COLO668 (cell line): ENCODE measurements around the gene TIMM21.

Source experiments
- DNase-seq: peaks from one replicate; lab custom pipeline; 2025; ENCODE audit not compliant: unreplicated experiment; lab: John Stamatoyannopoulos, UW

Gene TIMM21

DNA sequence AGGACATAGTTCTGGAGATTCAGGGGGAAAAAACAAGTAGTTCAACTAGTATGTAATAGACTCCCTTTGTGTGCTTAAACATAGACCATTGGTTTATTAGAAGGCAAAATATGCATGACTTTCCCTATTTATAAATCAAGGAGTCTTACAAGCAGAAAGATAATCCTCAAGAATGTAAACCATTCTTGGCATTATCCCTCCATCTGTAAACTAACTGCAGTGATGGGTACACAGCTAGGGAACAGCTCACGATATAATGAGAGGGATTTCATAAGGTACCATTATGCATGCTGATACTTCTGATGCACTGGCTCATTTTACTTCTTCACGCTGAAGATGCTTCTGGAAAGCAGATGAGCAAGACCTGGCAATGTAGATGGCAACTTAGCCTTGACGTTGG, 1.6 kb upstream of the TIMM21 start:
- no peak for DNase-seq

DNA sequence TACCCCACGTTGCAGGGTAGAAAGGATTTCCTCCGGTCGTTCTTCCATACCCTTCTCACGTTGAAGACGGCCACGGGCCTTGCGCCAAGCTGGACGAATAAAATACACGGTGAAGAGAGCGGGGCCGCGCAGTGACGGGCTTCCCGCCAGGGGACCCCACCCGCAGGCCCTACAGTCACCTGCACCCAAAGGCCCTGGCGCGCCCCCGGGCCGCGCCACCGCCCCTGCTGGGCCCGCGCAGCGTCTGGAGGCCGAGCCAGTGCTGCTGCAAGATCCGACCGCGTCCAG, 888 bp upstream of the TIMM21 start:
- no peak for DNase-seq

DNA sequence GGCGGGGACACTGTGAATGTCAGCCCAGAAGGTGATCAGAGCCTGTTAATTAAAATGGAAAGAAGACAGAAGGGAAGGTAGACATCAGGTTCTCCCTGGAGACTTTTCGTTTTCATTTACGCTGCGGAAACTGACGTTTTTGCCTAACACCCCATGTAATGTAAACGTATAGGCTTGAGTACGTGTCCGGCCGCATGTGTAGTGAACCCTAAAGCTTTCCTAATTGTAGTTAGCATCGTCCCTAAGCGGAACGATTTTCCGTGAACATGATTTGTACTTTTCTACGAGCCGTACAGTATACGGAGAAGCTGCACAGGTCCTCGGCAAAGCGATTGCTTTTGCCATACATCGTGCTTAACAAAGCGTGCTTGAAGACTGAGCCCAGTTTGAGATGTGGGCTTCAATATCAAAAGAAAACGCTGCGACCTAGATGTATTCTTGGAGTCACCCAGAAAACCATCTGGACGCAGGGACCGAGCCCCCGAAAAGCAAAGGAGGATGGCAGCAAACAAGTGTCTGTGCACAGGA, 284 bp downstream of the TIMM21 start:
- no peak for DNase-seq

DNA sequence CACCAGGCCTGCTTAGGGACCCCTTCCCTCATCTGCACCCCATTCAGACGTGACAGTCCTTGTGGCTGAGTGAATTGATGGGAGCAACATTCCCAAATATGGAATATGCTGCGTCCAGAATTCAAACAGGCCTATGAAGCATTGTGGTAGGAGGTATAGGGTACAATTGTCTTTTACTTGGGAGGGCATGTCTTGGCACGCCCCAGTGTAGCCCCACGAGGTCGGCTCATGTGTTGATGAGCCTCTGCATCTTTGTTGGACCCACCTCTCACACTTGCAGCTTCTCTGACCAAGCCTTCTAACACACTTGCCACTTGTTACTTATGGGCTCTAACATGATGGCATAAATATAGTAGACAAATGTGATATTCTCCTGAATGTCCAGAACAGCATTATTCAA, 1.6 kb downstream of the TIMM21 start:
- peak; percentile 20 for DNase-seq

DNA sequence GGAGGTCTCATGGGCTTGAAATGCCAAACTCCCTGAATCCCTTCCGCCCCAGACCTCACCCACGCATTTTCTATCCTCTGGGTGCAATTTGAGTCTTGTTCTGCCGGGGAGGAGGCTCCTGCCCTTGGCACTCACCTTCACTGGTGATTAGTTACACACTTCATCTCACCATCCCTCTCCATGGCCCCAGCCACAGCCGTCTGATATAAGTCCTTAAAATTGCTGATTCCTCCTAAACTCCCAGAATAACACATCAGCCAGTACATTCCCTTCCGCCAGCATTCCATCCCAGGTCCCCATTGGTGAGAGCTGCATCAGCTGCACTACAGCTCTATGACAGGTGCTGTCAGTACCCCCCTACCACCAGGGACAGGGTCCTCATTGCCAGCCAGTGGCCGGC, 3.9 kb downstream of the TIMM21 start:
- no peak for DNase-seq

DNA sequence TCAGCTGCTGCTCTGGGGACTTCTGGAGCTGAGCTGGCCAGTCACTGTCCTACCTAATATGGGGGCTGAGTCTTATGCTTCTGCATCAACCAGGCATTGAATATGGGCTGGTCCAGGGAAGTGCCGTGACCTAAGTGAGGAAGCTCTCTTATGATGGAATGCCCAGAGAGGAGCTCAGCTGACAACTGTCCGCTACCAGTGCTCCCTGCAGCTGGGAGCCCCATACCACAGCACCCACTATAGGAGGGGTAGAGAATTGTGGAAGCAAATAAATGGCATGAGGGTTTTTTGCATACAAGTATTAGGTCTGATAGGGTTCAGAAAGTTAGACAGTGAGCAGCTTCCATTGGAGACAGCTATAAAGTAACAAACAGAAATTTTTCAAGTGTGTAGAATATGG, 4.5 kb downstream of the TIMM21 start:
- DNase-seq = no peak

DNA sequence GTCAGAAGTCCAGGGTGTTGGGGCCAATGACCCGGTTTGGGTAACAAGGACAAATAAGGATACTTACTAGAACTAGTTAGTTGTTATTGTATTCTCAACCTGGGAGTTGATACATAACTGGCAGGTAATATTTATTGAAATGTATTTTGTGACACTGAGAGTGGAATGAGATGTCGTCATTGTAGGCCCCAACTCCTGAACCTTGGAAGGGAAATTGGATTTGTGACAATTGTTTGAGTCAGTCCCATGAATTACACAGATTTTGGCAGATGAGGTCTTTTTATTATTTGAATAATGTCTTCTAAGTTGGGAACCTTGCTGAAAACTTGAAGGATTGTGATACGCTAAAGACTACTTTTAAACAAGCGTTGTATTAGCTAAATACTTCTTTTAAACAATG, 5.1 kb downstream of the TIMM21 start:
- DNase-seq = no peak

DNA sequence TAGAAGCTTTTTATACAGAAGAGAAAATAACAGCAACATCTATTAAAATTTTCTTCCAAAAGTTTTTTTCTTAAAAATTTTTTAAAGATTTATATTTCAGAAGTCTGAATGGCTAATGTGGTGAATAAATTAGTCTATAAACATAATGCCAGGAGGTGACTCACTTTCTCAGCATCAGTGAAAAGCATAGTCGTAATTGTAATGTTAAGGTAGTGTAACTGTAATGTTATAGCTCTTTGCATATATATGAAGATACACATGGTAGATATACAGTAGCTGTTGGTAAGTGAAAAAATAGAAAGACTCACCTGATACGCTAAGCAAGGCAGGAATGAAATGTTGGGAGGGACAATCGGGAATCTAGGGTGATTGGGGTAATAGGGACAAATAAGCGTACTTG, 5.5 kb downstream of the TIMM21 start:
- DNase-seq = no peak

DNA sequence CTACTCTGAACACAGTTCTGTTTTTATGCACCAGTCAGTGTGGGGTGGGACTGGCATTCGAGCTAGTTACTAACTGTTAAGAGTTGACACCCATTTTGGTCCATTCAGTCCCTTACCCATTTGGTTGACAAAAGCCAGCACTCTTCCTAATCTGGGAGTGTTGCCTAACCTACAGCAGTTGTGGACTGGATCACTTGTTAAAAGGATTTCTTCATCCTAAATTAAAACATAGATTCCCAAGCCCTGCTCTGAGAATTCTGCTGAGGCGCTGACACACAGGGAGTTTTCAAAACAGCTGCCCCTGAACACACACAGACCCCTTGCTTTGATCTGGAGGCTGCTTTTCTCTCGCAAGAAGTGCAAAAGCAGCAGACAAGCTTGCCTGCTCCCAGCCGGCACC, 6.4 kb downstream of the TIMM21 start:
- no peak for DNase-seq

DNA sequence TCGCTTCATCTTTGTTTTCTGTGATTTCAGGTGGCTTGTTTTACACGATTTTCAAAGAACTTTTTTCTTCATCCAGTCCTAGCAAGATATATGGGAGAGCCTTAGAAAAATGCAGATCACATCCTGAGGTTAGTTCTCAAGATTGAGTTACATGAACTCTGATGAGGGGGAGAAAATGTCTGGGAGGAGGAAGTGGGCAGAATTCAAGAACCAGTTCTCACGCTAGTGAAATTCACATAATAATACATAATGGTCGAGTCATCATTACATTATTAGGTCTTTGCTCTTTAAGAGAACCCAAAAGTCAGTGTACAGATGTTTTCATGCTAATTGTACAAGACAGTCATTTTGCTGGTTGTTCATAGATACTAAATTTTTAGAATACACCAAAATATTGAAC, 7.0 kb downstream of the TIMM21 start:
- DNase-seq = no peak

DNA sequence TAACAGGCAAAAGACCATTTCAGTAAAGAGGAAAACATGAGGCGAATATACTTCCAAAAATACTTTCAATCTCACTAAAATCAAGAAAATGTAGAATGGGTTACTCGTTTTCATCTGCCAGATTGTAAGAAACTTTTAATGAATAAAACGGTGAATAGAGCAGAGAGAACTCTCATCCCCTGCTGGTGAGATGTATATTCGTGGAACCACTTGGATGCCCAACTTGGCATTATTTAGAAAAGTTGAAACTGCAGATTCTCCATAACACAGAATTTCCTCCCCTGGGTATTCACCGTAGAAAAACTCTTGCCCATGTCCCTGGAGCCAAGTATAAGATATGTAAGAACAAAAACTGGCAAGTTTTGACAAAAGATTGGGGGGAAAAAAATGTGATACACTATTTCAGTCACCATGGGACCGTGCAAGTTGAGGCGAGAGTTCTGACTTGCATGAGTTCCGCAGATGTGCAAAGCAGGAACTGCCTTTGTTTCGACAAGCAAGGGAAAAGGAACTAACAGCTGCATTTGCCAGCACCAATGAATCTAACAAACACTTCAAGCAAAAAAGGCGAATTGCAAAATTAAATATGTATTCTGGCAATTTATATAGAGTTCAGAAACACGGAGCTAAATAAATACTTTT, 14.8 kb downstream of the TIMM21 start:
- DNase-seq = no peak

DNA sequence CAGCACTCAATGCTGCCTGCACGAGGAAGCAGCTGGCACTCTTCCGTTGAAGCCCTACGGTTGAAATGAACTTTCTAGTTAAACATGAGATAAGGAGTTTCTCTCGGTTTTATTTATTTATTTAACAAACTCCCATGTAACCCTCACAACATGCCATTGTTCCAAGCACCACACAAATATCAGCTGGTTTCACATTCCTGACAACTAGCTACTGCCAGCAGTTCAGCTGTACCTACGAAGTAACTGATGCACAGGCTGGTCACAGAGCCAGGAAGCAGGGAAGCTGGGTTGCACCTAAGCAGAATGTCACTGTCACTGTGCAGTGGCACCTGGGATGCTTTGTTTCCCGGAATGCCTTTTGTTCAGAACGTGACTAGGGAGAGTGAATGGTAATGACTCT, 18.1 kb downstream of the TIMM21 start:
- peak; percentile 41 for DNase-seq

DNA sequence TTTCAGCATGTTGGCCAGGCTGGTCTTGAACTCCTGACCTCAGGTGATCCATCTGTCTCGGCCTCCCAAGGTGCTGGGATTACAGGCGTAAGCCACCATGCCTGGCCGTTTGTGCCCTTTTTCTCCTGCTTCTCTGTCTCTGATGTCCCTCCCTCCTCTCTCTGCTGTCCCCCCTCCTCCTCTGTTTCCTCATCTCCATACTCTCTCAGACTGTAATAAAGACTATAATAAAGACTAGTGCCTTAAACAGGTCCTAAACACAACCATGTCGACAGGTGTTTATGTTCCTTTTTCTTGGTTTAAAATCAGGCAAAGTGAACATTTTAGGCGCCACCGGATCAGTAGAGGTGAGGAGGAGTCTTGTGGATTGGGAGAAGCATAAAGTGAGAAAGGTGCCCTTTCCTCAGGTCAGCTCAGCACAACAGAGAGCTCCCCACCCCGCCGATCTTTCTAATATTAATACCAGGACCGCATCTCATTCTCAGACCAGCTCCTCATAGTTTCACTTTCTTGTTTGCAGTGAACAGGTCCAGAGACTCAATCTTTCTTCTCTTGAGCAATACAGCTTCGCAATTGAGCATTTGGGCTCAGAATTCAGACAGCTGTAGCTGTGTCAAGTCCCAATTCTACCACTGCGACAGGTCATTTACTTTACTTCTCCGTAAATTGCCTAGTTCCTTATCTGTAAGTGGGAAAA, 23.7 kb downstream of the TIMM21 start:
- no peak for DNase-seq

DNA sequence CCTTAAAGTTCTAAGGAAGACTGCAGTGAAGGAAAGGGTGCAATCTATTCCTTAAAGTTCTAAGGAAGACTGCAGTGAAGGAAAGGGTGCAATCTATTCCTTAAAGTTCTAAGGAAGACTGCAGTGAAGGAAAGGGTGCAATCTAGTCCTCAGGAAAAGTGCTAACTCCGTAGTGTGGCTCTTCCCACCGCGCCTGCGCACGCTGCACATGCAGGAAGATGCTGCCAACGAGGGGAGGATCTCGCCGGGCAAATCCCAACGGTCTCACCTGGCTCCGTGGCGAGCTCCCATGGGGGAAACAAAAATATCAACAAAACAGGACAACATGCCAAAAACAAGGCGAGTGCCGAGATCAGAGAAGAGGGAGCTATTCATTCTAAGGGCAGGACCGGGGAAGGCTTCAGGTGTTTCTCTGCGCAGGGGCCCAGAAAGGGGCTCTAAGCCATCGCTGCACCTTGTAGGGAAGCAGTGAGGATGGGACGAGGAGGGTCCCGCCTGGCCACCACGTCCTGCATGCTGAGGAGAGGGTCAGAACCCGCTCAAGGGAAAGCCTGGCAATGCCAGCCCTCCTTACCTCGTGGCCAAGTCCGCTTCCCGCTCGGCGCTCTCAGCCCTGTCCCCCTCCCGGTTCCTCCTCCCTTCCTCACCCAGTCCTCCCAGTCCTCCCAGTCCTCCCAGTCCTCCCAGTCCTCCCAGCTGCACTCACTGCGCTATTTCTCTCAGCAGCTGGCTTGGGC, 24.5 kb downstream of the TIMM21 start:
- no peak for DNase-seq

DNA sequence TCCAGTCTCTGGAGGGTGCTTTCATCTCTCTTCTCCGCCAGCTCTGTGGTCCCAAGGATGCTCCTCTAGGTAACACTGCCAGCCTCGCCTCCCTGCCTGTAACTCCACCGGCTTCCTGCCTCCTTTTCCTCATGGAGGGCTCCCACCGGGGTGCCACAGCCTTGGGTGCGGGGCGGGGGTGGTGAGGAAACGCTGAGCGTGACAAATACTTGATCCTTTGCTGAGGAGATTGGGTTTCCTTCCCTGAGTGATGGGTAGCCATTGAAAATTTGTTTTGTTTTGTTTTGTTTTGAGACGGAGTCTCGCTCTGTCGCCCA, 25.1 kb downstream of the TIMM21 start:
- DNase-seq = no peak

DNA sequence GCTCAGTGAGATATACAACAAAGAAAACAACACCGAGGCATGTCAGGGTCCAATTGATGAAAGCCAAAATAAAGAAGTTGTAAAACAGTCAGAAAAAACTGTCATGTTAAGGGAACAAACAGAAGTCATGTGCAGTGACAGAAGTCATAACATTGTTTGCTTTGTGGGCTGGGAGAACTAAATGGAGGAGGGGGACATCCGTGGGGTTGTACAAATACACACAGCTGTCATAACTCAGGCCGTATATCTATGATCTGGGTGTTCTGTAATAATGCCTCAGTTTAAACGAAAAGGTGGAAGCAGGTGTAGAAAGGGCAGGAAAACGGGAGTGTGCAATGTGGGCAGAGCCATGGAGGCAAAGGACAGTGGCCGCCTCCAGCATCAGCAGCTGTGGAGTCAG, 27.3 kb downstream of the TIMM21 start:
- peak; percentile 60 for DNase-seq

DNA sequence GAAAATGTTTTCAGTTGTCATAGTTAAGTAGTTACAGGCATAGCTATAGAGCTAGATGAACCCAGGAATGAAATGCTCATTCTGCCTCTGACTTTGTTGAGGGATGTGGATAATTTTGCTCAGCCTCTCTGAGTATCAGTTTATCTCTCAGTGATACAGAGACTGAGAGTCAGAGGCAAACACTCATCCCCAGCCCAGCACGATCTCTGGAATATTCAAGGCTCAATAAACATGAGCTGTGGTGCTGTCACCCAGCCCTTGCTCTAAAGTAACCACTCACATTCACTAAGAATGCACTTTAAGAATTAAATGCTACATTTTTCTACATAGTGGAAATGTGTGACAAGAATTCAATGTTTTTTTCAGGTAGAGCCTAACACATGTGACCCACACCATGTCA, 30.6 kb downstream of the TIMM21 start:
- no peak for DNase-seq

DNA sequence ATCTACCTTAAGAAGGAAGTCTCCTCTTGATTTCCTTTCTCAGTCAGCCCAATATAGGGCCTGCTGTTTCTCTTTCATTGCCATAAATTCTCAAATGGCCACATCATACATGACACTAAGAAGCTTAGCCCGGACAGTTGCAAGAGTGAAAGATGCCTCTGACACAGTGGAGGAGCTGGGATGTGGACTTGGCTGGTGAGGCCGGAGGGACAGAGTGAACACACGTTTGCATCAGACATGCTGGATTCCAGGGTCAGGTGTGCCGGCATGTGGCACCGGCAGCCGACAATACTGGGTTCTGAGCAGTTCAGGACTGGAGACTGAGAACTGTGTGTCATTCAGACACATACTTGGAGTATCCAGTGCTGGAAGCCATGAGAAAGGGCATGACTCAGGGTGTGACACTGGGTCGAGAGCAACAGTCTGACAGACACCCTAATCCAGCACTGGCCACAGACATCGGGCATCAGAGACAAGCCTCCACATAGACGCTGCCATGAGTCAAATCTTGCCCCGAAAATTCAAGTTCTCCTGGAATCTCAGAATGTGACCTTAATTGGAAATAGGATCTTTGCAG, 31.4 kb downstream of the TIMM21 start:
- no peak for DNase-seq

DNA sequence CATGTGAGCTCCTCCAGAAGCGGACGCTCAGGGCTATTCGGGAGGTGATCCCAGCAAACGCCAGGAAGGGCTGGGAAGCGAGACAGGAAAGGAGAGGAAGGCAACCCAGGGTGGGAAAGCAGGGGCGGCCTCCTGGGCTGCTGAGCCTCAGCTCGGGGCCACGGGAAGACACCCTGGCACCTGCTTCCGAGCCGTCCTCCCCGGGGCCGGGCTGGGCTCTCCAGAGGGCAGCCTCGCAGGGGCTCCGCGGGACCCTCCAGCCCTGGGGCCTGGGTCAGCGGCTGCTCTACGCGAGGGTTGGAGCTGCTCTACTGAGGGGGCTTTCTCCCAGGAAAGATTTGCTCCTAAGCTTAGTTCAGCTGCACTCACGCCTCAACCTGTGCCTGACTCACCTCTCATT, 34.0 kb downstream of the TIMM21 start:
- no peak for DNase-seq

DNA sequence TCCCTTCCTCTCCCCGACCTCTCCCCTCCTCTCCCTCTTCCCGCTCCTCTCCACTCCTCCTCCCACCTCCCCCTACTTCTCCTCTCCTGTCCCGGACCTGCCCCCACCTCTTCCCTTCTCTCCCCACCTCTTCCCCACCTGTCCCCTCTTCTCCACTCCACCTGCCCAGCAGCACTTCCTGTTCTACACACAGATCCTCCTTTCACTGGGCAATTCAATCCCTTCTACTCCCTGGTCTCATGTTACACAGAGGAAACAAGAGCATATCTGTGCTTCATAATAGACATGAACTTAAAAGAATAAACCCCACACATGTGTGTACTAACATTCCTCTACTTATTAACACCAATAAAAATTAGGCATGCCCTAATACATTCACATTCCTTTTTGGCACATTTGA, 34.8 kb downstream of the TIMM21 start:
- peak; percentile 82 for DNase-seq

DNA sequence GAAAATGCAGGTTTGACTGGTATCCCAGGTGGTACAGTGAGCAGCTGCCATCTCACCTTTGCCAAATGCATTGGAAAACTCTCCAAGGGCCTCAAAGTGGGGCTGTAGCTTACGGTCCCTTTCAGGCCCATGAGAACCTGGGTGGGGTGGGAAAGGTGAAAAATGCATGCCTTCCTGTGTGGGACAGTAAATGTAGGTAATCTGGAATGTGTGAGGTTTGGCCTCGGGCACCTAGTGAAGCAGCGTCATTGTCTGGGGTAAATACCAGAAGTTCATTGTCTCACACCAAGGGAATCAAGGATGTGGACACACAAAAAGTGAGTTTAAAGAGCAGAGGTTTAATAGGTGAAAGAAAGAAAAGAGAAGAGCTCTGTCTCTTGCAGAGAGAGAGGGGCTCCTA, 36.6 kb downstream of the TIMM21 start:
- DNase-seq = no peak

DNA sequence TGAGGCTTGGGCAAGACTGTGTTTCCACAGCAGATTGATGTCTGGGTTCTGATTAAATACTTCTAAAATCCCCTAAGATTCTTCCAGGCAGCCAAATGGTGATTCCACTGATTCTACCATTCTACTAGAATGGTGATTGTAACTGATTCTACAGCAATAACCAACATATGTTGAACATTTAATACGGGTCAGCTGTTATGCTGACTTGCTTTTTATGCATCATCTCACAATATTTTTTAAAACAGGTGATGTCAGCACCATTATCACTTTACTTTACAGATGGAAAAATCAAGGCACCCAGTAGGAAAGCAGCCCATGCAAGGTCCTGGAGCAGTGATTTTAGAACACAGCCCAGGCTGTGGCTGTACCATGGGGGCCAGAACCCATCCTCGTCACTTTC, 37.5 kb downstream of the TIMM21 start:
- no peak for DNase-seq
